Measurements from ENCODE around the gene ARHGAP29. TPM values are rescaled to one million over a fixed set of nuclear protein-coding genes. Genes with fewer than 3 reads are reported as not detected.

ARHGAP29 gene
- total and polyA plus RNA-seq, 2 of the 8 experiments (the other 6 are each of a cell fraction or from before 2014, with no cell fraction given): 0.57 to 3.2 TPM

DNA sequence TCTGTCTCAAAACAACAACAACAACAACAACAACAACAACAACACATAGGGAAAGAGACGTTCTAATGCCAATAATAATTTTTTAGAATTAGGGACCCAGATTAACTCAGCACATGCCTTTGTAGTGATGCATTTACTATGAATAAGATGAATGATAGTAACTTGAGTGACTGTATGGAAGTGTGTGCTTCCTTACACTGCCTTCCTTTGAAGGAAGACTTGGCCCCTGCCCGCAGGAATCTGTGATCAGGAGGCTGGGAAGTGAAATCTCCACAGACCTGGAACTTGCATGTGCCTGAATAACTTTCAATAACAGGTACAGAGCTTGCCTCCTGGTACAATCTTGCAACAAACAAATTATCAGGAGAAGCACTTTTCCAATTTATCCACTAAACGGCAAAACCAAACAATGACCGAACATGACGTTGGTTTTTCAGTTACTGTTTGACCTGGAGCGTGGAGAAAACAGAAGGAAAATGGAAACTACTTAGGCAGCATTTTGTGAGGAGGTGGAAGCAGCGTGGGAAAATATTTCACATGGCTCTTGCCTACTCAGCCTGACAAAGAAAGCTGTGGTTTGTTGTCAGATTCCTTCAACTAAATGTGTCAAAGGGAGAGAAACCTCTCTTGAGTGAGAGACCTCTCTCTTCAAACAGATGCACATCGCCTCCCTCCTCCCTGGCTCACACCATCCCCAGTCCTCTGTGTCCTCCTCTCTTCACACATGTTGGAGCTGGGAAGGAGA lies 106.4 kb downstream of the ARHGAP29 start:
- no peak overlapping the region for H4K8ac ChIP-seq (ENCODE audit: extremely low read depth, insufficient read depth, low read length)
- H2AK5ac ChIP-seq (ENCODE audit: low read depth, low read length): no peak overlapping the region
- H2BK120ac ChIP-seq (replicated peaks; ENCODE audit: low read depth, low read length): no peak overlapping the region
- no peaks in the 10 kb centered on the region for H3K36me3 ChIP-seq (ENCODE audit: control insufficient read depth in 2 of 4, insufficient read depth in 4 of 4, low read length in 3 of 4)
- peaks cover 0 to 3% (median 1%) of the 10 kb centered on the region in 4 experiments; a peak in 2 of 7 replicates for H3K4me1 ChIP-seq (replicated peaks in 1 of 4; ENCODE audit: control insufficient read depth in 3 of 4, insufficient read depth in 4 of 4, low read length in 3 of 4)
- no peak for DNase-seq (ENCODE audit: low read depth in 1 of 2, low spot score in 2 of 2)
- no peaks in the 10 kb centered on the region for H3K79me1 ChIP-seq (ENCODE audit: low read depth, low read length)
- H3K56ac ChIP-seq (replicated peaks; ENCODE audit: insufficient read length, low read depth, low read length): no peak overlapping the region
- 0 out of 2 replicates have a peak overlapping the region, but pooled peaks have one; percentile 63 for H2AFZ ChIP-seq (ENCODE audit: low read length)
- no peak overlapping the region for H4K5ac ChIP-seq (ENCODE audit: insufficient read length, low read depth, low read length)
- 92% methylated on average over 8 of the region's 8 CpGs; no CpG with 5 or more reads in 1 of the 2 experiments for WGBS, 2 experiments (ENCODE audit: extremely low coverage in 1 of 2, insufficient coverage in 1 of 2, insufficient read length in 1 of 2, insufficient replicate concordance in 2 of 2, low coverage in 1 of 2, low lambda C conversion rate in 2 of 2, missing lambda C conversion rate in 1 of 2)
- H2BK5ac ChIP-seq (ENCODE audit: low read depth, low read length): no peak overlapping the region
- no peak overlapping the region for H2BK12ac ChIP-seq (ENCODE audit: low read depth, low read length)
- no peak overlapping the region for H2BK20ac ChIP-seq (ENCODE audit: low read length)
- H3K4me3 ChIP-seq (ENCODE audit: extremely low read depth in 1 of 4, insufficient read depth in 2 of 4, low read depth in 3 of 4, low read length in 4 of 4): no peak overlapping the region
- H3K14ac ChIP-seq (ENCODE audit: insufficient read length): no peak overlapping the region
- no peak overlapping the region for H3K27ac ChIP-seq (ENCODE audit: low read depth, low read length)
- H3K27me3 ChIP-seq (replicated peaks in 1 of 4; ENCODE audit: control insufficient read depth in 3 of 4, extremely low read depth in 1 of 4, insufficient read depth in 3 of 4, low read length in 3 of 4): no peaks in the 10 kb centered on the region
- no peak overlapping the region for H3K9ac ChIP-seq (replicated peaks in 1 of 4; ENCODE audit: extremely low read depth in 1 of 4, low read depth in 3 of 4, low read length in 3 of 4)
- no peak overlapping the region for H3K4me2 ChIP-seq (ENCODE audit: insufficient read depth in 1 of 2, low read depth in 2 of 2, low read length in 2 of 2)
- H3K4ac ChIP-seq (replicated peaks; ENCODE audit: insufficient read length, low read depth, low read length): no peak overlapping the region
- no peak overlapping the region for H3K18ac ChIP-seq (ENCODE audit: extremely low read depth, low read length)
- no peak overlapping the region for H2BK15ac ChIP-seq (ENCODE audit: low read length)
- no peak for FAIRE-seq
- no peaks in the 10 kb centered on the region for H3K79me2 ChIP-seq (ENCODE audit: control insufficient read depth in 1 of 2, insufficient read depth in 2 of 2, low read length in 2 of 2)
- TF ChIP-seq BCL11A (IDR thresholded peaks at IDR 0.05; ENCODE audit: low read depth in 2 of 2, low read length in 2 of 2): no peak
- ChIA-PET POLR2A (ENCODE audit: partially characterized antibody) (no interaction called here), CTCF (ENCODE audit: partially characterized antibody) (interaction anchor here (0.6 to 1.3 kb wide), 5 partner anchors 8 to 205 kb away, joined by 3 to 4 read pairs (median 3); no protein-coding TSS in a partner anchor)
- H3K23ac ChIP-seq (ENCODE audit: insufficient read length): no peak overlapping the region
- H3K9me3 ChIP-seq (ENCODE audit: insufficient read depth in 2 of 2, low read depth in 1 of 2, low read length in 1 of 2): peaks cover 9 to 15% of the 10 kb centered on the region in 2 experiments
- no peaks in the 10 kb centered on the region for H3K23me2 ChIP-seq (ENCODE audit: low read depth, low read length)
- H4K20me1 ChIP-seq (replicated peaks in 1 of 2; ENCODE audit: control insufficient read depth in 1 of 2, insufficient read depth in 2 of 2, low read length in 2 of 2): no peaks in the 10 kb centered on the region
- no peak overlapping the region for H4K91ac ChIP-seq (replicated peaks; ENCODE audit: insufficient read length, low read length)
